Measurements from ENCODE around the gene TLDC2. TPM values are rescaled to one million over a fixed set of nuclear protein-coding genes. Genes with fewer than 3 reads are reported as not detected.
"Not testable (repeated sequence)": the region's sequence is repeated elsewhere in the genome, so short reads cannot be mapped to it uniquely, and the experiment has no call there.

The TLDC2 gene
- total RNA-seq, 1 donor from 2014 or later: 0.36 TPM

GRCh38 chr20:36866681-36867495 is 9.1 kb upstream of the TLDC2 start:
- no peak for DNase-seq (ENCODE audit: low spot score)

- no peak for DNase-seq (ENCODE audit: low spot score)
These were observed 4.0 kb upstream of the TLDC2 start for GRCh38 chr20:36871640-36872570.

- no peak for DNase-seq (ENCODE audit: low spot score)
These were observed 3.1 kb upstream of the TLDC2 start for GRCh38 chr20:36872852-36873251.

GRCh38 chr20:36873498-36874189 is 2.3 kb upstream of the TLDC2 start:
- DNase-seq (ENCODE audit: low spot score): no peak

GRCh38 chr20:36875093-36875492 is 845 bp upstream of the TLDC2 start:
- not testable (repeated sequence) for DNase-seq (ENCODE audit: low spot score)

- no peak for DNase-seq (ENCODE audit: low spot score)
These were observed 515 bp downstream of the TLDC2 start for GRCh38 chr20:36876473-36876833.

- DNase-seq (ENCODE audit: low spot score): no peak
These were observed 3.0 kb downstream of the TLDC2 start for GRCh38 chr20:36878941-36879340.

- DNase-seq (ENCODE audit: low spot score): no peak
These were observed 4.9 kb downstream of the TLDC2 start for GRCh38 chr20:36880741-36881250.

- DNase-seq (ENCODE audit: low spot score): no peak
These were observed 5.4 kb downstream of the TLDC2 start for GRCh38 chr20:36881331-36881730.

- DNase-seq (ENCODE audit: low spot score): no peak
These were observed 6.0 kb downstream of the TLDC2 start for GRCh38 chr20:36881888-36882287.

- DNase-seq (ENCODE audit: low spot score): no peak
These were observed 8.1 kb downstream of the TLDC2 start for GRCh38 chr20:36883977-36884535.

GRCh38 chr20:36885356-36885755 is 9.4 kb downstream of the TLDC2 start:
- no peak for DNase-seq (ENCODE audit: low spot score)

GRCh38 chr20:36886859-36887751 is 11.2 kb downstream of the TLDC2 start:
- peak; percentile 86 for DNase-seq (ENCODE audit: low spot score)

GRCh38 chr20:36887752-36888090 is 11.8 kb downstream of the TLDC2 start:
- no peak for DNase-seq (ENCODE audit: low spot score)

GRCh38 chr20:36888880-36889516 is 13.1 kb downstream of the TLDC2 start:
- no peak for DNase-seq (ENCODE audit: low spot score)

GRCh38 chr20:36890586-36890985 is 14.6 kb downstream of the TLDC2 start:
- no peak for DNase-seq (ENCODE audit: low spot score)

GRCh38 chr20:36891211-36891610 is 15.3 kb downstream of the TLDC2 start:
- DNase-seq (ENCODE audit: low spot score): no peak

GRCh38 chr20:36893801-36894200 is 17.9 kb downstream of the TLDC2 start:
- DNase-seq (ENCODE audit: low spot score): no peak

- DNase-seq (ENCODE audit: low spot score): no peak
These were observed 19.1 kb downstream of the TLDC2 start for GRCh38 chr20:36895036-36895435.

- no peak for DNase-seq (ENCODE audit: low spot score)
These were observed 28.8 kb downstream of the TLDC2 start for GRCh38 chr20:36904690-36905089.

Measured in ureter (tissue), 1 donor.